GM12873 (cell line): ENCODE results near the gene NRN1L.

ENCODE experiments used
- TF ChIP-seq, protein P1 (sequence below): IDR thresholded peaks from 2 replicates; pipeline ENCODE4 v1.5.1; 2012; ENCODE audit warnings: low read depth, mild to moderate bottlenecking, moderate library complexity, low read length, control low read depth; ENCODE audit not compliant: insufficient read depth; ENCODE audit errors: missing control alignments

The NRN1L gene

GRCh38 chr16:67874372-67874771 lies 10.3 kb upstream of the NRN1L start:
- TF ChIP-seq, protein P1, sequence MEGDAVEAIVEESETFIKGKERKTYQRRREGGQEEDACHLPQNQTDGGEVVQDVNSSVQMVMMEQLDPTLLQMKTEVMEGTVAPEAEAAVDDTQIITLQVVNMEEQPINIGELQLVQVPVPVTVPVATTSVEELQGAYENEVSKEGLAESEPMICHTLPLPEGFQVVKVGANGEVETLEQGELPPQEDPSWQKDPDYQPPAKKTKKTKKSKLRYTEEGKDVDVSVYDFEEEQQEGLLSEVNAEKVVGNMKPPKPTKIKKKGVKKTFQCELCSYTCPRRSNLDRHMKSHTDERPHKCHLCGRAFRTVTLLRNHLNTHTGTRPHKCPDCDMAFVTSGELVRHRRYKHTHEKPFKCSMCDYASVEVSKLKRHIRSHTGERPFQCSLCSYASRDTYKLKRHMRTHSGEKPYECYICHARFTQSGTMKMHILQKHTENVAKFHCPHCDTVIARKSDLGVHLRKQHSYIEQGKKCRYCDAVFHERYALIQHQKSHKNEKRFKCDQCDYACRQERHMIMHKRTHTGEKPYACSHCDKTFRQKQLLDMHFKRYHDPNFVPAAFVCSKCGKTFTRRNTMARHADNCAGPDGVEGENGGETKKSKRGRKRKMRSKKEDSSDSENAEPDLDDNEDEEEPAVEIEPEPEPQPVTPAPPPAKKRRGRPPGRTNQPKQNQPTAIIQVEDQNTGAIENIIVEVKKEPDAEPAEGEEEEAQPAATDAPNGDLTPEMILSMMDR: no peak

- TF ChIP-seq, protein P1: no peak
These were observed 7.6 kb upstream of the NRN1L start for GRCh38 chr16:67877064-67877463.

DNA sequence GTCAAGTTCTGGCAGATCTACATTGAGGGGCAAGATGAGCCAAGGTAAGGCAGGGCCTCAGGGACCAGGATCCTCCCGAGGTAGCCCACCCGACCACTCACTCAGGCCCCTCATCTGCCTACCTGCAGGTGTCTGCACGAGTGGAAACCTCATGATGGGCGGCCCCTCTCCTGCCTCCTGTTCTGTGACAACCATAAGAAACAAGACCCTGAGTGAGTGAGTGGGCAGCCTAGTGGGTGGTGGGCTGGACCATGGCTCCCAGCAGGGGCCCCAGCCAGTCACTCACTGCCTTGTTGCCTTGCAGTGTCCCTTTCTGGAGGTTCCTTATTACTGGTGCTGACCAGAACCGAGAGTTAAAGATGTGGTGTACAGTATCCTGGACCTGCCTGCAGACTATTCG lies 6.5 kb upstream of the NRN1L start:
- TF ChIP-seq, protein P1: no peak

GRCh38 chr16:67878846-67879245 lies 5.8 kb upstream of the NRN1L start:
- TF ChIP-seq, protein P1: no peak

DNA sequence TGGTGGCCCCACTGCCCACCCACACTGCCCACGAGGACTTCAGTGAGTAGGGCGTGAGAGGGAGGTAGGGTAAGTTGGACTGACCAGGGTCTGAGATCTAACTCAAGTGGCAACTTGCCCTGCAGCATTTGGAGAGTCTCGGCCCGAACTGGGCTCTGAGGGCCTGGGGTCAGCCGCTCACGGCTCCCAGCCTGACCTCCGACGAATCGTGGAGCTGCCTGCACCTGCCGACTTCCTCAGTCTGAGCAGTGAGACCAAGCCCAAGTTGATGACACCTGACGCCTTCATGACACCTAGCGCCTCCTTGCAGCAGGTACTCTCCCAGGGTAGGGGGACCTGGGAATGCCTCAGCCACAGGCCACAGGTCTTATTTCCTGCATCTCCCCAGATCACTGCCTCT lies 5.2 kb upstream of the NRN1L start:
- TF ChIP-seq, protein P1: no peak

- TF ChIP-seq, protein P1: no peak
These were observed 4.7 kb upstream of the NRN1L start for GRCh38 chr16:67879936-67880335.

DNA sequence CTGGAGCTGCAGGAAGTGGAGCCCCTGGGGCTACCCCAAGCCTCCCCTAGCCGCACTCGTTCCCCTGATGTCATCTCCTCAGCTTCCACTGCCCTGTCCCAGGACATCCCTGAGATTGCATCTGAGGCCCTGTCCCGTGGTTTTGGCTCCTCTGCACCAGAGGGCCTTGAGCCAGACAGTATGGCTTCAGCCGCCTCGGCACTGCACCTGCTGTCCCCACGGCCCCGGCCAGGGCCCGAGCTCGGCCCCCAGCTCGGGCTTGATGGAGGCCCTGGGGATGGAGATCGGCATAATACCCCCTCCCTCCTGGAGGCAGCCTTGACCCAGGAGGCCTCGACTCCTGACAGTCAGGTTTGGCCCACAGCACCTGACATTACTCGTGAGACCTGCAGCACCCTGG lies 4.1 kb upstream of the NRN1L start:
- TF ChIP-seq, protein P1: no peak
